GM20000 (cell line): ENCODE measurements around the gene STX10.
"Not testable (repeated sequence)": the region's sequence is repeated elsewhere in the genome, so short reads cannot be mapped to it uniquely, and the experiment has no call there.

ENCODE experiments used
- DNase-seq: peaks from one replicate; pipeline ENCODE4 v3.0.0; 2012; ENCODE audit warnings: low spot score
- TF ChIP-seq, protein P1 (sequence below): IDR thresholded peaks from 2 replicates; pipeline ENCODE4 v1.5.1; 2012; ENCODE audit warnings: mild to moderate bottlenecking, control low read depth; ENCODE audit errors: extremely low read depth, missing control alignments

The STX10 gene, protein sequence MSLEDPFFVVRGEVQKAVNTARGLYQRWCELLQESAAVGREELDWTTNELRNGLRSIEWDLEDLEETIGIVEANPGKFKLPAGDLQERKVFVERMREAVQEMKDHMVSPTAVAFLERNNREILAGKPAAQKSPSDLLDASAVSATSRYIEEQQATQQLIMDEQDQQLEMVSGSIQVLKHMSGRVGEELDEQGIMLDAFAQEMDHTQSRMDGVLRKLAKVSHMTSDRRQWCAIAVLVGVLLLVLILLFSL

DNA sequence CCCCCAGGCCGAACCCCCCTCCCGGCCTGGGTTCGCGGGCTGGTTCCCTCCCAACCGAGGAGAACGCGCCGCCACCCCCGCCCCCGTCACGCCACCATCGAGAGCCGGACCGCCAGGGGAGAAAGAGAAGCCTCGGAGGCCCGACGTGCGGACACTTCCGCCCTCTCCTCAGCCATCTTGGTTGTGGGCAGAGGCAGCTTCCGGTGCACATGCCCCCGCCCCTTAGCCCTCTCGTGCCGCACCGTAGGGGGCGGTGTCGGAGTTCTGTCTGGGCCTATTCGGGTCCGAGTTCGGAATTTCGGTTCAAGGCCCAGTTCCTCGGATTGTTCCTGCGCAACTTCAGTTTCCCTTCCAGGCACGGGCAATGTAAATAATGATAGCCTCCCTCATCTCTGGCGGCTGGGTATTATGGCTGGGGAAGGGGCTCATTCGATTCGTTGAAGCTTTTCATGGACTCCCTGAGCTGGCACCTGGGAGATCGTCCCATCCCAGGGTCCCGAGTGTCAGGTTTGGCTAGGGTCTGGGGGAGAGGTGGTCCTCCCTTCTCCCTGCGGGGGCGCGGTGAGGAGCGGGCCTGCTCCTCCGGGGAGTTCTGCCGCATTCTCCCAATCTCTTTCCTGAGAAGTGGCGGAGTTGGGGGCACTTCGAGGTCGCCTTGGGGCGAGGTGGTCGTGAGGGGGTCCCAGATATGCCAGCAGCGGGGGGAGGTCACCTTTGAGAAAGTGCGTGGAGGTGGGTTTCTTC lies at the start of gene STX10, which contains the start of gene IER2:
Gene STX10 (minus strand): TSS at position 189 of the 744 bp plus-strand sequence. CDS start 202 bp downstream, outside the sequence.
Gene IER2 (plus strand): TSS at position 225 of the 744 bp plus-strand sequence. CDS start 2,776 bp downstream, outside the sequence.
- DNase-seq, result peak; percentile 97
- TF ChIP-seq, protein P1, sequence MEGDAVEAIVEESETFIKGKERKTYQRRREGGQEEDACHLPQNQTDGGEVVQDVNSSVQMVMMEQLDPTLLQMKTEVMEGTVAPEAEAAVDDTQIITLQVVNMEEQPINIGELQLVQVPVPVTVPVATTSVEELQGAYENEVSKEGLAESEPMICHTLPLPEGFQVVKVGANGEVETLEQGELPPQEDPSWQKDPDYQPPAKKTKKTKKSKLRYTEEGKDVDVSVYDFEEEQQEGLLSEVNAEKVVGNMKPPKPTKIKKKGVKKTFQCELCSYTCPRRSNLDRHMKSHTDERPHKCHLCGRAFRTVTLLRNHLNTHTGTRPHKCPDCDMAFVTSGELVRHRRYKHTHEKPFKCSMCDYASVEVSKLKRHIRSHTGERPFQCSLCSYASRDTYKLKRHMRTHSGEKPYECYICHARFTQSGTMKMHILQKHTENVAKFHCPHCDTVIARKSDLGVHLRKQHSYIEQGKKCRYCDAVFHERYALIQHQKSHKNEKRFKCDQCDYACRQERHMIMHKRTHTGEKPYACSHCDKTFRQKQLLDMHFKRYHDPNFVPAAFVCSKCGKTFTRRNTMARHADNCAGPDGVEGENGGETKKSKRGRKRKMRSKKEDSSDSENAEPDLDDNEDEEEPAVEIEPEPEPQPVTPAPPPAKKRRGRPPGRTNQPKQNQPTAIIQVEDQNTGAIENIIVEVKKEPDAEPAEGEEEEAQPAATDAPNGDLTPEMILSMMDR, result peak; percentile 28

DNA sequence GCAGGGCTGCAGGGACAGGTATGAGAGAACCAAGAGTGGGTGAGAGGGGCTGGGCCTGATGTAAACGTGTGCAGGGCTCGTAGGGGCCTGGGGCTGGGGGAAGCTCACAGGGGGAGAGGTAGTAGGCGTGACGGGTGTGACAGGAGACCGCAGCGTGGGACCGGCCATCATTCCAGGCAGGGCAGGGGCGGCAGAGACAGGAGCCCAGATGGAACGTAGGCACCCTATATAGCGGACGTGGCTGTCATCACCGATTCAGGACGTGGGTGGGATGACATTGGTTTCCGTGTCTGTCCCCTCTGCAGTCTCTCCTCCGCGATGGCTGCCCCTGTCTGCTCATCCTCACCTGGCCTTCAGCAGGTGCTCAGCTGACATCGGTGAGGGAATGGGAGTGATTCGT lies 48.5 kb upstream of the STX10 start:
- TF ChIP-seq, protein P1, result no peak
- no peak for DNase-seq

DNA sequence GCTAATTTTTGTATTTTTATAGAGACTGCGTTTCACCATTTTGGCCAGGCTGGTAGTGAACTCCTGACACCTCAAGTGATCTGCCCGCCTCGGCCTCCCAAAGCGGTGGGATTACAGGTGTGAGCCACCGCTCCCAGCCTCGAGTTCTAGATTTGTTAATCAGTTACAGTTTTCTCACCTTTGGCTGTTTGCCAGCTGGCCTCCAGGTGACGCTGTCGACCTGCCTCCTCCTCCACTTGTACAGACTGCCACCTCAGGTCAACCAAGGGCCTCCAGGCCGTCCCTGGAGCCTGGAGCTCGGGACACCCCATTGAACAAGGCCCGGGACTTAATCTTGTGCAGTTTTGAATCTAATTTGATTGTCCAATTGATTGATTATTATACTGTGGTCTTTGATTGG lies 45.5 kb upstream of the STX10 start:
- TF ChIP-seq, protein P1, result peak; percentile 40
- peak; percentile 77 for DNase-seq

DNA sequence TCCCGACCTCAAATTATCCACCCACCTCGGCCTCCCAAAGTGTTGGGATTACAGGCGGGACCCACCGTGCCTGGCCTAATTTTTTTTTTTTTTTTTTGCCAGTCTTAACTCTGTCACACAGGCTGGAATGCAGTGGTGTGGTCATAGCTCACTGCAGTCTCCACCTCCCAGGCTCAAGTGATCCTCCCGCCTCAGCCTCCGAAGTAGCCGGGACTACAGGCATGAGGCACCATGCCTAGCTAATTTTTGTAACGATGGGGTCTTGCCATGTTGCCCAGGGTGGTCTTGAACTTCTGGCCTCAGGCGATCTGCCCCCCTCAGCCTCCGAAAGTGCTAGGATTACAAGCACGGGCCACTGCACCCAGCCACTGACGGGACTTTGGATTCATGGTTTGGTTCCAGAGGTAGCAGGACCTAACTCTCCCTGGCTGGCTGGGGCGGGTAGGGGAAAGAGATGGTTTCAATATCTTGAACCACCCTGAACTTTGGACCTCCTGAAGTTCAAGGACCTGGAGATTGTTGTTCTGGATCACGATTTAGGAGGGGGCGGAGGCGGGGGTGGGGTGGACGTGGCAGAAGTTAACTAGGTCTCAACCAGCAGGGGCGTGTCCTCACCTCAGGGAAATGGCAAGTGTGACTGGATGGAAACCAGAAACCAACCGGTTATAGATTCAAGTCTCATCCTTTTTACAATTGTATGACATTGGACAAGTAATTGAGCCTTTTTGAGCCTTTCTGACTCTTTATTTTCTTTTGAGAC lies 40.8 kb upstream of the STX10 start:
- no peak for DNase-seq
- TF ChIP-seq, protein P1, result no peak

DNA sequence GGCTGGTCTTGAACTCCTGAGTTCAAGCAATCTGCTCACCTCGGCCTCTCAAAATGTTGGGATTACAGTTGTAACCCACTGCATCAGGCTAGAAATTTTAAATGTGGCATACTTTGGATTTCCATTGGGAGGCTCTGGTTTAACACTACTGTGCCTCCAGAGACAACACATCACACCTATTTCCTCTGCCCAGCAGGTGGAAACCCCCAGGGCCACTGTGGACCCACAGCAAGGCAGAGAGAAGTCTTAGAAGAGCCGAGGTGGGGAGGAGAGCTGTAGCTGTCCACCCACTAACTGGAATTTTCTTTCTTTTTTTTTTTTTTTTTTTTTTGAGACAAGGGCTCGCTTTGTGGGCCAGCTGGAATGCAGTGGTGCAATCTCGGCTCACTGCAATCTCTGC lies 39.4 kb upstream of the STX10 start:
- no peak for DNase-seq
- TF ChIP-seq, protein P1, result no peak

DNA sequence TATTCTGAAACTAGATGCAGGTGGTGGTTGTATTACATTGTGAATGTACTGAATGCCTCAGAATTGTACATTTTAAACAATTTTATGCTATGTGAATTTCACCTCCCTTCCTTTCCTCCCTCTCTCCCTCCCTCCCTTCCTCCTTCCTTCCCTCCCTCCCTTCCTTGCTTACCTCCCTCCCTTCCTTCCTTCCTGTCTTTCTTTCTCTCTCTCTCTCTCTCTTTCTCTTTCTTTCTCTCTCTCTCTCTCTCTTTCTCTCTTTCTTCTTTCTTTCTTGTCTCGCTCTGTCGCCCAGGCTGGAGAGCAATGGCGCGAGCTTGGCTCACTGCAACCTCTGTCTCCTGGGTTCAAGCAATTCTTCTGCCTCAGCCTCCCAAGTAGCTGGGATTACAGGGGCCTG lies 37.2 kb upstream of the STX10 start:
- no peak for DNase-seq
- TF ChIP-seq, protein P1, result no peak

DNA sequence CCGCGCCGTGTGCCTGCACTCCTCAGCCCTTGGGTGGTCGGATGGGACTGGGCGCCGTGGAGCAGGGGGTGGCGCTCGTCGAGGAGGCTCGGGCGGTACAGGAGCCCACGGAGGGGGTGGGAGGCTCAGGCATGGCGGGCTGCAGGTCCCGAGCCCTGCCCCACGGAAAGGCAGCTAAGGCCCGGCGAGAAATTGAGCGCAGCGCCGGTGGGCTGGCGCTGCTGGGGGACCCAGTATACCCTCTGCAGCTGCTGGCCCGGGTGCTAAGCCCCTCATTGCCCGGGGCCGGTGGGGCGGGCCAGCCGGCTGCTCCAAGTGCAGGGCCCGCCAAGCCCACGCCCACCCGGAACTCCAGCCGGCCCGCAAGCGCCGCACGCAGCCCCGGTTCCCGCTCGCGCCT lies 36.5 kb upstream of the STX10 start:
- not testable (repeated sequence) for DNase-seq

DNA sequence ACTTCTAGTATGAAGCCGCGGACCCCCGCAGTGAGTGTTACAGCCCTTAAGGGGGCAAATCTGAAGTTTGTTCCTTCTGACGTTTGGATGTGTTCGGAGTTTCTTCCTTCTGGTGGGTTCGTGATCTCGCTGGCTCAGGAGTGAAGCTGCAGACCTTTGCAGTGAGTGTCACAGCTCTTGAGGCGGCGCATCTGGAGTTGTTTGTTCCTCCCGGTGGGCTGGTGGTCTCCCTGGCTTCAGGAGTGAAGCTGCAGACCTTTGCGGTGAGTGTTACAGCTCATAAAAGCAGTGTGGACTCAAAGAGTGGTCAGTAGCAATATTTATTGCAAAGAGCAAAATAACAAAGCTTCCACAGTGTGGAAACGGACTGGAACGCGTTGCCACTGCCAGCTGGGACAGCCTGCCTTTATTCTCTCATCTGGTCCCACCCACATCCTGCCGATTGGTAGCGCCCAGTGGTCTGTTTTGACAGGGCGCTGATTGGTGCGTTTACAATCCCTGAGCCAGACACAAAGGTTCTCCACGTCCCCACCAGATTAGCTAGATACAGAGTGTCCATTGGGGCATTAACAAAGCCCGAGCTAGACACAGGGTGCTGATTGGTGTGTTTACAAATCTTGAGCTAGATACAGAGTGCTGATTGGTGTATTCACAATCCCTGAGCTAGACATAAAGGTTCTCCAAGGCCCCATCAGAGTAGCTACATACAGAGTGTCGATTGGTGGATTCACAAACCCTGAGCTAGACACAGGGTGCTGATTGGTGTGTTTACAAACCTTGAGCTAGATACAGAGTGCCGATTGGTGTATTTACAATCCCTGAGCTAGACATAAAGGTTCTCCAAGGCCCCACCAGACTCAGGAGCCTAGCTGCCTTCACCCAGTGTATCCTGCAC lies 35.8 kb upstream of the STX10 start:
- not testable (repeated sequence) for DNase-seq

DNA sequence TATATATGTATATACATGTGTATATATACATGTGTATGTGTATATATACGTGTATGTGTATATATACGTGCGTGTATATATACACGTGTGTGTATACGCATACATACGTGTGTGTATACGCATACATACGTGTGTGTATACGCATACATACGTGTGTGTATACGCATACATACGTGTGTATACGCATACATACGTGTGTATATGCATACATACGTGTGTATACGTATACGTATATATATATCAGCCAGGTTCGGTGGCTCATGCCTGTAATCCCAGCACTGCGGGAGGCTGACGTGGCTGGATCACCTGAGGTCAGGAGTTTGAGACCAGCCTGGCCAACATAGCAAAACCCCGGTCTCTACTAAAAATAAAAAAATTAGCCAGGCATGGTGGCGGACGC lies 34.8 kb upstream of the STX10 start:
- DNase-seq, result not testable (repeated sequence)
